SU-DHL-6 (cell line): Measurements from ENCODE around the gene APOBEC3G.

ENCODE experiments used
- CTCF ChIP-seq: fragments of 200-600 bp; sonication (generic); IDR thresholded peaks from one replicate; pipeline ENCODE4 v1.5.1; 2017; ENCODE audit warnings: antibody characterized with exemption, mild to moderate bottlenecking, low read length, moderate library complexity; ENCODE audit not compliant: insufficient read depth, poor library complexity, severe bottlenecking
- EZH2phosphoT487 ChIP-seq: fragments of 200-600 bp; sonication (generic), shearing (Covaris generic); conservative IDR thresholded peaks from 2 replicates; pipeline ENCODE4 v1.6.1; 2018; ENCODE audit warnings: mild to moderate bottlenecking, antibody characterized with exemption, low read length, moderate library complexity, mixed read lengths

- no peak for TF ChIP-seq CTCF
- no peak for TF ChIP-seq EZH2phosphoT487
Measured at GRCh38 chr22:39098026-39098425, 21.0 kb downstream of the APOBEC3G start.
